HCT116 (cell line): ENCODE measurements around the gene SHKBP1.

Experiments
- EGR1 ChIP-seq: IDR thresholded peaks from 2 replicates; pipeline ENCODE4 v1.6.1; 2012; ENCODE audit warnings: low read depth
- EZH2phosphoT487 ChIP-seq: fragments of 200-600 bp; IDR thresholded peaks from 2 replicates; pipeline ENCODE4 v1.6.1; 2018; ENCODE audit warnings: antibody characterized with exemption, borderline replicate concordance
- POLR2A ChIP-seq: IDR thresholded peaks from 2 replicates; pipeline ENCODE4 v1.7.0; 2011; ENCODE audit warnings: borderline replicate concordance; ENCODE audit not compliant: insufficient read depth, insufficient read length; ENCODE audit errors: extremely low read depth
- POLR2AphosphoS5 ChIP-seq: IDR thresholded peaks from 2 replicates; pipeline ENCODE4 v1.6.1; 2011; ENCODE audit warnings: mild to moderate bottlenecking, low read depth, low read length, moderate library complexity
- RAD21 ChIP-seq: IDR thresholded peaks from 2 replicates; pipeline ENCODE4 v1.6.1; 2012; ENCODE audit warnings: low read depth, mild to moderate bottlenecking
- SIN3A ChIP-seq: IDR thresholded peaks from 2 replicates; pipeline ENCODE4 v1.6.1; 2012; ENCODE audit warnings: low read depth
- SP1 ChIP-seq: IDR thresholded peaks from 2 replicates; pipeline ENCODE4 v1.6.1; 2012; ENCODE audit warnings: low read depth
- TF ChIP-seq, protein P1 (sequence below), 3 experiments: fragments of 200-600 bp in 1 of 3; sonication (generic) in 1 of 3; IDR thresholded peaks in 2 of 3; conservative IDR thresholded peaks in 1 of 3; 2 replicates each; pipeline ENCODE4 v1.5.1; 2012 to 2017; ENCODE audit warnings: low read depth in 2 of 3, low read length in 2 of 3, antibody characterized with exemption in 1 of 3, borderline replicate concordance in 1 of 3, control low read depth in 1 of 3, mild to moderate bottlenecking in 1 of 3, mixed read lengths in 1 of 3, mixed run types in 1 of 3, moderate library complexity in 1 of 3; ENCODE audit not compliant: insufficient read depth in 1 of 3
- TF ChIP-seq, protein P2 (sequence below): IDR thresholded peaks from 2 replicates; pipeline ENCODE4 v1.6.1; 2012; ENCODE audit warnings: low read depth

DNA sequence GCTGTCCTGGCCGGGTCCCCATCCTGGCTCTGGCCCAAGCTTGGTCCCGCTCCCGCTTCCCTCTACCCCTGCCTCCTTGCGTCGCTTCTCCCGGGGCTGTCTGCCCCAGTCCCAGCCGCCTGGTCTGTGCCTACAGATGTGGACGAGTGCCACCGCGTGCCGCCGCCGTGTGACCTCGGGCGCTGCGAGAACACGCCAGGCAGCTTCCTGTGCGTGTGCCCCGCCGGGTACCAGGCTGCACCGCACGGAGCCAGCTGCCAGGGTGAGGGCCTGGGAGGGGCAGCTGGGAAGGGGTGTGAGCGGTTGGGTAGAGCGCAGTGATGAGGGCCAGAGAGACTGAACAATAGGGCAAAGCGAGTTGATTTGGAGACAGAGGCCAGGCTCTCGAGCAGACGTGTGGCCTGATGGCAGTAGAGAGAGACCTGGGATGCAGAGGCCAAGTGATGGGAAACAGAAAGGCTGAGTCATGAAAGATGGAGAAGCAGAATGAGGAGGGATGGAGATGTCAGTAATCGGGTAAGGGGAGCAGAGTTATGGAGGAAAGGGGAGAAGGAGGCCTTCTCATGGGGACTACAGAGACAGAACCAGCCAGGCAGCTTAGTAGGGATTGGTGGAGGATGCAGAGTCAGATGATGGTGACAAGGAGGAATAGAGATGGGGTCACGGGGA lies 33.9 kb downstream of the SHKBP1 start:
- TF ChIP-seq SIN3A (no peak), EZH2phosphoT487 (no peak), SP1 (no peak), POLR2AphosphoS5 (no peak), POLR2A (no peak), RAD21 (no peak), EGR1 (no peak)
- TF ChIP-seq, protein P1, sequence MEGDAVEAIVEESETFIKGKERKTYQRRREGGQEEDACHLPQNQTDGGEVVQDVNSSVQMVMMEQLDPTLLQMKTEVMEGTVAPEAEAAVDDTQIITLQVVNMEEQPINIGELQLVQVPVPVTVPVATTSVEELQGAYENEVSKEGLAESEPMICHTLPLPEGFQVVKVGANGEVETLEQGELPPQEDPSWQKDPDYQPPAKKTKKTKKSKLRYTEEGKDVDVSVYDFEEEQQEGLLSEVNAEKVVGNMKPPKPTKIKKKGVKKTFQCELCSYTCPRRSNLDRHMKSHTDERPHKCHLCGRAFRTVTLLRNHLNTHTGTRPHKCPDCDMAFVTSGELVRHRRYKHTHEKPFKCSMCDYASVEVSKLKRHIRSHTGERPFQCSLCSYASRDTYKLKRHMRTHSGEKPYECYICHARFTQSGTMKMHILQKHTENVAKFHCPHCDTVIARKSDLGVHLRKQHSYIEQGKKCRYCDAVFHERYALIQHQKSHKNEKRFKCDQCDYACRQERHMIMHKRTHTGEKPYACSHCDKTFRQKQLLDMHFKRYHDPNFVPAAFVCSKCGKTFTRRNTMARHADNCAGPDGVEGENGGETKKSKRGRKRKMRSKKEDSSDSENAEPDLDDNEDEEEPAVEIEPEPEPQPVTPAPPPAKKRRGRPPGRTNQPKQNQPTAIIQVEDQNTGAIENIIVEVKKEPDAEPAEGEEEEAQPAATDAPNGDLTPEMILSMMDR (IDR thresholded peaks at IDR 0.05 in 2 of 3, conservative IDR thresholded peaks at IDR 0.05 in 1 of 3; ENCODE audit: borderline replicate concordance in 1 of 3, insufficient read depth in 1 of 3, low read depth in 2 of 3, low read length in 2 of 3), result no peak
- TF ChIP-seq, protein P2, sequence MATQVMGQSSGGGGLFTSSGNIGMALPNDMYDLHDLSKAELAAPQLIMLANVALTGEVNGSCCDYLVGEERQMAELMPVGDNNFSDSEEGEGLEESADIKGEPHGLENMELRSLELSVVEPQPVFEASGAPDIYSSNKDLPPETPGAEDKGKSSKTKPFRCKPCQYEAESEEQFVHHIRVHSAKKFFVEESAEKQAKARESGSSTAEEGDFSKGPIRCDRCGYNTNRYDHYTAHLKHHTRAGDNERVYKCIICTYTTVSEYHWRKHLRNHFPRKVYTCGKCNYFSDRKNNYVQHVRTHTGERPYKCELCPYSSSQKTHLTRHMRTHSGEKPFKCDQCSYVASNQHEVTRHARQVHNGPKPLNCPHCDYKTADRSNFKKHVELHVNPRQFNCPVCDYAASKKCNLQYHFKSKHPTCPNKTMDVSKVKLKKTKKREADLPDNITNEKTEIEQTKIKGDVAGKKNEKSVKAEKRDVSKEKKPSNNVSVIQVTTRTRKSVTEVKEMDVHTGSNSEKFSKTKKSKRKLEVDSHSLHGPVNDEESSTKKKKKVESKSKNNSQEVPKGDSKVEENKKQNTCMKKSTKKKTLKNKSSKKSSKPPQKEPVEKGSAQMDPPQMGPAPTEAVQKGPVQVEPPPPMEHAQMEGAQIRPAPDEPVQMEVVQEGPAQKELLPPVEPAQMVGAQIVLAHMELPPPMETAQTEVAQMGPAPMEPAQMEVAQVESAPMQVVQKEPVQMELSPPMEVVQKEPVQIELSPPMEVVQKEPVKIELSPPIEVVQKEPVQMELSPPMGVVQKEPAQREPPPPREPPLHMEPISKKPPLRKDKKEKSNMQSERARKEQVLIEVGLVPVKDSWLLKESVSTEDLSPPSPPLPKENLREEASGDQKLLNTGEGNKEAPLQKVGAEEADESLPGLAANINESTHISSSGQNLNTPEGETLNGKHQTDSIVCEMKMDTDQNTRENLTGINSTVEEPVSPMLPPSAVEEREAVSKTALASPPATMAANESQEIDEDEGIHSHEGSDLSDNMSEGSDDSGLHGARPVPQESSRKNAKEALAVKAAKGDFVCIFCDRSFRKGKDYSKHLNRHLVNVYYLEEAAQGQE, result no peak
